Hepatocyte (in vitro differentiated cells): ENCODE measurements around the gene TRAF5.

ENCODE experiments used
- CTCF ChIP-seq: fragments of 200-600 bp; sonication (generic); IDR thresholded peaks from 2 replicates; pipeline ENCODE4 v1.5.1; 2016; ENCODE audit warnings: antibody characterized with exemption, mild to moderate bottlenecking; ENCODE audit not compliant: poor library complexity
- EZH2 ChIP-seq: fragments of 200-600 bp; sonication (generic); IDR thresholded peaks from 2 replicates; pipeline ENCODE4 v1.6.1; 2016; ENCODE audit warnings: antibody characterized with exemption, mild to moderate bottlenecking, borderline replicate concordance

- no peak for TF ChIP-seq CTCF
- TF ChIP-seq EZH2 = no peak
Measured at GRCh38 chr1:211345719-211346118, 19.1 kb downstream of the TRAF5 start.
